ENCODE measurements around the gene LONRF2.

LONRF2 gene

DNA sequence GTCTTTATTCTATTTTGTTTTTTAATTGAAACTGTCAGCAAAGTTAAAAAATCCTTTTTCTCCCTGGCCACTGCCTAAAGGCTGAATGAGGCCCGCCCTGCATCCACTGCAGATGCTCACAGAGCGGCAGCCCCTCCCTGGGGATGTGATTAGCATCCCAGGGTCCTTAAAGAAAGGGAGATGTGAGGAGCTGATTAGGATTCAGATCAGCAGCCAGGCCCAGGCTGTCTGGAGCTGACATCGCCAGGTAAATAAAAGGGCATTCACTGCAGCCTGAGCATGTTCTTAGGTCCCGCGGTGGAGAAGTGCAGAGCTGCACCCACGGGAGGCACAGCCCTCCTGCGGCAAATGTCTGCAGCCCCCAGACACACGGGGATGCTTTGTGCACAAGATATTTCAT lies 83.8 kb downstream of the LONRF2 start:
- no peak overlapping the region for H3K4me3 ChIP-seq
- in situ Hi-C loops (cut with MboI; ENCODE audit: low sequenced_read_pairs), result no loop called here

GRCh38 chr2:100237770-100238169 lies 84.5 kb downstream of the LONRF2 start:
- Histone ChIP-seq H3K27me3 (ENCODE audit: low read depth) (no peaks in the 10 kb centered on the region), H3K4me1 (no peaks in the 10 kb centered on the region), H3K9me3 (no peaks in the 10 kb centered on the region), H3K36me3 (replicated peaks) (no peaks in the 10 kb centered on the region), H3K4me3 (no peak overlapping the region)
- in situ Hi-C loops (cut with MboI; ENCODE audit: low sequenced_read_pairs), result no loop called here
- no peak for DNase-seq (ENCODE audit: low spot score in 2 of 2)

More for the DNA sequence above, 83.8 kb downstream of the LONRF2 start:
- Histone ChIP-seq H3K4me1 (no peaks in the 10 kb centered on the region), H3K36me3 (replicated peaks) (no peaks in the 10 kb centered on the region), H3K9me3 (no peaks in the 10 kb centered on the region), H3K27me3 (ENCODE audit: low read depth) (no peaks in the 10 kb centered on the region)
- no peak for DNase-seq (ENCODE audit: low spot score in 2 of 2)

DNA sequence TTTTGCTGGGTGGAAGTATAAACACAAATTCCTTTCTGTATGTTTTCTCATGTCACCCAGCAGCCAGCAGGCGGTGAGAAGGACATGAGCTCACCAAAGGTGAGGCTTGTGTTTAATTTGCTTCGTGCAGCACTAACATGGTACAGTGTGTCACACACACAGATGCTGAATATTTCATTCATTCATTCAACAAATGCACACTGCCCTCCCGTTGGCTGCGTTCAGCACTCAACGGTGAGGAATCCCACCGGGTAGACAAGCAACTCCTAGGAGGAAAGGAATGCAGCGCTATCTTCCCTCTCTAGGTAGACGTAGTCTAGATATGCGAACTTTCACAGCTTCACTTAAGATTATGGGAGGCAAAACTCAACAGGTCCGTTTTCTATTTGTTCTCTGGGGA lies 85.1 kb downstream of the LONRF2 start:
- DNase-seq (ENCODE audit: low spot score in 2 of 2), result no peak
- Histone ChIP-seq H3K36me3 (replicated peaks) (no peaks in the 10 kb centered on the region), H3K4me3 (no peak overlapping the region), H3K27me3 (ENCODE audit: low read depth) (no peaks in the 10 kb centered on the region), H3K9me3 (no peaks in the 10 kb centered on the region), H3K4me1 (no peaks in the 10 kb centered on the region)
- in situ Hi-C loops (cut with MboI; ENCODE audit: low sequenced_read_pairs), result no loop called here

- in situ Hi-C loops (cut with MboI; ENCODE audit: low sequenced_read_pairs), result no loop called here
- Histone ChIP-seq H3K9me3 (no peaks in the 10 kb centered on the region), H3K36me3 (replicated peaks) (no peaks in the 10 kb centered on the region), H3K4me3 (no peak overlapping the region), H3K27me3 (ENCODE audit: low read depth) (no peaks in the 10 kb centered on the region), H3K4me1 (no peaks in the 10 kb centered on the region)
- no peak for DNase-seq (ENCODE audit: low spot score in 2 of 2)
Measured at GRCh38 chr2:100236166-100236565, 86.1 kb downstream of the LONRF2 start.

GRCh38 chr2:100235581-100235980 lies 86.7 kb downstream of the LONRF2 start:
- DNase-seq (ENCODE audit: low spot score in 2 of 2), result no peak
- no peaks in the 10 kb centered on the region for H3K36me3 ChIP-seq (replicated peaks)
- H3K4me3 ChIP-seq, result no peak overlapping the region
- H3K4me1 ChIP-seq, result no peaks in the 10 kb centered on the region
- no peaks in the 10 kb centered on the region for H3K9me3 ChIP-seq
- in situ Hi-C loops (cut with MboI; ENCODE audit: low sequenced_read_pairs), result no loop called here
- H3K27me3 ChIP-seq (ENCODE audit: low read depth), result no peaks in the 10 kb centered on the region

GRCh38 chr2:100235098-100235497 lies 87.2 kb downstream of the LONRF2 start:
- Histone ChIP-seq H3K4me1 (no peaks in the 10 kb centered on the region), H3K9me3 (no peaks in the 10 kb centered on the region), H3K36me3 (replicated peaks) (no peaks in the 10 kb centered on the region), H3K27me3 (ENCODE audit: low read depth) (no peaks in the 10 kb centered on the region), H3K4me3 (no peak overlapping the region)
- in situ Hi-C loops (cut with MboI; ENCODE audit: low sequenced_read_pairs), result no loop called here
- no peak for DNase-seq (ENCODE audit: low spot score in 2 of 2)

- Histone ChIP-seq H3K27me3 (ENCODE audit: low read depth) (no peaks in the 10 kb centered on the region), H3K4me3 (no peak overlapping the region), H3K36me3 (replicated peaks) (no peaks in the 10 kb centered on the region), H3K9me3 (no peaks in the 10 kb centered on the region), H3K4me1 (no peaks in the 10 kb centered on the region)
- no peak for DNase-seq (ENCODE audit: low spot score in 2 of 2)
- in situ Hi-C loops (cut with MboI; ENCODE audit: low sequenced_read_pairs), result no loop called here
Measured at GRCh38 chr2:100234141-100234540, 88.2 kb downstream of the LONRF2 start.

DNA sequence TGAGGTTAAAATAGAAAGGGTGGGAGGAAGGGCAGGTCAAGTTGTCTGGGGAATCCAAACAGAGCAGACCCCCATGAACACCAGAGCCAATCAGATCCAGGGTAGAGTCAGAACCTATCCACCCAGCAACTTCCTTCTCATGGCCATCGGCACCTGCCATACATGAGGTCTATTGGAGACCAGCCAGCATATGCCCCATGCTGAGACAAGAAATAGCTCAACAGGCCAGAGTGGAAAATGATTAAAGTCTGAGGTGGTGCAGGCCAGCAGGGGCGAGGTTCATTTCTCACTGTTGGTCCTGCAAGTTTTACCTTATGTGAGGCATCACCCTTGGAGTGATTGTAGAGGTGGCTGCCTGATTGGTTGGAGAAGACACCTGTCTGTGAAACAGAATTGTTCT lies 89.2 kb downstream of the LONRF2 start:
- no peak overlapping the region for H3K4me3 ChIP-seq
- in situ Hi-C loops (cut with MboI; ENCODE audit: low sequenced_read_pairs), result no loop called here
- no peaks in the 10 kb centered on the region for H3K9me3 ChIP-seq
- H3K4me1 ChIP-seq, result no peaks in the 10 kb centered on the region
- H3K36me3 ChIP-seq (replicated peaks), result no peaks in the 10 kb centered on the region
- DNase-seq (ENCODE audit: low spot score in 2 of 2), result no peak
- H3K27me3 ChIP-seq (ENCODE audit: low read depth), result no peaks in the 10 kb centered on the region

DNA sequence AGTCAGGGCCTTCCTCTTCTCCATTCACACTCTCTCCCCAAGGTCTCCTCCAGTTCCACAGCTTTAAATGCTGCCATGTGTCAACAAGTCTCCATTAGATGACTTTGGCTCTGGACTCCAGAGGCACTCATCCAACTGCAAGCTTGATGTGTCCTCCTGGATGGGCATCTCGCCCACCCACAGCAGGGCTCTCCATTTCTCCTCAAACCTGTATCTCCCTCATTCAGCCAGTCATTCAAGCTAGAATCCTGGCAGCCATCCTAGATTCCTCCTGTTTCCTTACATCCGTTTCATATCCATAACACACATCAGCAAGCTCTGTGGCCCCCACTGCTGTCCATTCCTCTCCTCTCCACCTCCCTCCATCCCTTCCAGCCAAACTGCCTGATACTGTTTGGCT lies 91.5 kb downstream of the LONRF2 start:
- no peaks in the 10 kb centered on the region for H3K36me3 ChIP-seq (replicated peaks)
- DNase-seq (ENCODE audit: low spot score in 2 of 2), result no peak
- no peak overlapping the region for H3K4me3 ChIP-seq
- H3K9me3 ChIP-seq, result no peaks in the 10 kb centered on the region
- peaks cover 11% of the 10 kb centered on the region for H3K27me3 ChIP-seq (ENCODE audit: low read depth)
- in situ Hi-C loops (cut with MboI; ENCODE audit: low sequenced_read_pairs), result no loop called here
- H3K4me1 ChIP-seq, result no peaks in the 10 kb centered on the region

GRCh38 chr2:100228967-100229366 lies 93.3 kb downstream of the LONRF2 start:
- no peaks in the 10 kb centered on the region for H3K36me3 ChIP-seq (replicated peaks)
- H3K27me3 ChIP-seq (ENCODE audit: low read depth), result peaks cover 13% of the 10 kb centered on the region
- in situ Hi-C loops (cut with MboI; ENCODE audit: low sequenced_read_pairs), result no loop called here
- no peaks in the 10 kb centered on the region for H3K4me1 ChIP-seq
- no peak for DNase-seq (ENCODE audit: low spot score in 2 of 2)
- no peak overlapping the region for H3K4me3 ChIP-seq
- no peaks in the 10 kb centered on the region for H3K9me3 ChIP-seq

- Histone ChIP-seq H3K9me3 (no peaks in the 10 kb centered on the region), H3K36me3 (replicated peaks) (no peaks in the 10 kb centered on the region), H3K4me1 (no peaks in the 10 kb centered on the region)
Measured at GRCh38 chr2:100228415-100228814, 93.9 kb downstream of the LONRF2 start.

GRCh38 chr2:100224988-100225710 lies 97.2 kb downstream of the LONRF2 start:
- DNase-seq (ENCODE audit: low spot score in 2 of 2), result no peak
- Histone ChIP-seq H3K4me3 (no peak overlapping the region), H3K36me3 (replicated peaks) (no peaks in the 10 kb centered on the region), H3K27me3 (ENCODE audit: low read depth) (peaks cover 13% of the 10 kb centered on the region), H3K4me1 (no peaks in the 10 kb centered on the region), H3K9me3 (no peaks in the 10 kb centered on the region)
- in situ Hi-C loops (cut with MboI; ENCODE audit: low sequenced_read_pairs), result no loop called here

More at GRCh38 chr2:100228415-100228814, 93.9 kb downstream of the LONRF2 start:
- in situ Hi-C loops (cut with MboI; ENCODE audit: low sequenced_read_pairs), result no loop called here
- no peak overlapping the region for H3K4me3 ChIP-seq
- peaks cover 13% of the 10 kb centered on the region for H3K27me3 ChIP-seq (ENCODE audit: low read depth)
- DNase-seq (ENCODE audit: low spot score in 2 of 2), result no peak

- DNase-seq (ENCODE audit: low spot score in 2 of 2), result no peak
- Histone ChIP-seq H3K27me3 (ENCODE audit: low read depth) (peaks cover 13% of the 10 kb centered on the region), H3K9me3 (no peaks in the 10 kb centered on the region), H3K4me3 (no peak overlapping the region), H3K4me1 (no peaks in the 10 kb centered on the region), H3K36me3 (replicated peaks) (no peaks in the 10 kb centered on the region)
- in situ Hi-C loops (cut with MboI; ENCODE audit: low sequenced_read_pairs), result no loop called here
Measured at GRCh38 chr2:100223502-100223901, 98.8 kb downstream of the LONRF2 start.

Data from HAP-1 (cell line).